B cell (primary cell): Measurements from ENCODE around the gene BACH2. TPM values are rescaled to one million over a fixed set of nuclear protein-coding genes. Genes with fewer than 3 reads are reported as not detected.
A peak's percentile ranks its signal among the peaks of the same experiment; 100 is the strongest.

Experiments
- ATAC-seq: fragments of 200-7000 bp; cut with Tn5 transposase; one replicate; pipeline ENCODE4 v1.10.0; 2021; ENCODE audit warnings: low read depth, mild to moderate bottlenecking, moderate number of reproducible peaks, moderate library complexity
- CTCF ChIA-PET: fragments of 350-600 bp; sonication (Branson Sonifier 250); formaldehyde crosslinking; loops from one replicate; lab custom pipeline; 2021; ENCODE audit warnings: antibody characterized with exemption, inconsistent platforms; lab: Charles Lee
- POLR2A ChIA-PET: fragments of 350-600 bp; sonication (Branson Sonifier 250); formaldehyde crosslinking; loops from one replicate; lab custom pipeline; 2021; ENCODE audit warnings: antibody characterized with exemption; lab: Charles Lee
- DNase-seq: peaks from one replicate; pipeline ENCODE4 v3.0.0; 2013
- H2AFZ ChIP-seq: 2 replicates; pipeline ENCODE4 v1.6.1; 2012; ENCODE audit warnings: mild to moderate bottlenecking, low read depth, low read length; ENCODE audit not compliant: insufficient read depth, poor library complexity, severe bottlenecking
- H3K27ac ChIP-seq, 2 donors: 1 replicate in 1 of 2; 2 replicates in 1 of 2; pipeline ENCODE4 v1.5.1; 2012 to 2013; ENCODE audit warnings: low read length in 2 of 2, mild to moderate bottlenecking in 2 of 2, moderate library complexity in 1 of 2
- H3K27me3 ChIP-seq, 4 experiments: fragments of 200-600 bp in 1 of 4; sonication (generic) in 1 of 4; replicated peaks in 1 of 4; 1 replicate in 2 of 4; 2 replicates in 2 of 4; pipeline versions ENCODE4 v1.6.1 to v1.7.0; 2013 to 2016; ENCODE audit warnings: low read length in 3 of 4, mild to moderate bottlenecking in 2 of 4, mixed read lengths in 1 of 4, moderate library complexity in 1 of 4; ENCODE audit not compliant: insufficient read depth in 4 of 4, control insufficient read depth in 3 of 4; ENCODE audit errors: control extremely low read depth in 1 of 4
- H3K36me3 ChIP-seq, 2 experiments: replicated peaks in 1 of 2; 1 replicate in 1 of 2; 2 replicates in 1 of 2; pipeline versions ENCODE4 v1.6.1 to v1.7.1; 2013; ENCODE audit warnings: low read length in 1 of 2; ENCODE audit not compliant: insufficient read depth in 2 of 2, control insufficient read depth in 1 of 2; ENCODE audit errors: control extremely low read depth in 1 of 2, extremely low read depth in 1 of 2
- H3K4me1 ChIP-seq, 2 donors: fragments of 200-600 bp in 1 of 2; sonication (generic) in 1 of 2; 1 replicate in 1 of 2; 2 replicates in 1 of 2; pipeline versions ENCODE4 v1.5.1 to v1.6.1; 2013 to 2017; ENCODE audit warnings: low read length in 2 of 2; ENCODE audit not compliant: control insufficient read depth in 2 of 2, insufficient read depth in 2 of 2
- H3K4me2 ChIP-seq: replicated peaks from 2 replicates; pipeline ENCODE3; 2012; ENCODE audit warnings: mild to moderate bottlenecking, low read depth, low read length; ENCODE audit not compliant: poor library complexity, severe bottlenecking
- H3K4me3 ChIP-seq, 5 experiments: fragments of 200-600 bp in 1 of 5; sonication (generic) in 1 of 5; 1 replicate in 3 of 5; 2 replicates in 2 of 5; pipeline versions ENCODE4 v1.5.1 to v1.7.0; 2011 to 2016; ENCODE audit warnings: low read length in 4 of 5, mild to moderate bottlenecking in 4 of 5, low read depth in 2 of 5, control low read depth in 1 of 5, moderate library complexity in 1 of 5; ENCODE audit not compliant: insufficient read depth in 1 of 5; ENCODE audit errors: control extremely low read depth in 1 of 5, extremely low read depth in 1 of 5
- H3K79me2 ChIP-seq: fragments of 200-600 bp; sonication (generic); one replicate; pipeline ENCODE4 v1.6.0; 2016; ENCODE audit warnings: low read length; ENCODE audit not compliant: control insufficient read depth, insufficient read depth
- H3K9ac ChIP-seq: fragments of 200-600 bp; sonication (generic); 2 replicates; pipeline ENCODE4 v1.6.1; 2017; ENCODE audit warnings: mild to moderate bottlenecking, low read length, moderate library complexity
- H3K9me3 ChIP-seq, 3 donors: one replicate each; pipeline versions ENCODE4 v1.6.1 to v1.7.1; 2013; ENCODE audit warnings: low read length in 2 of 3; ENCODE audit not compliant: control insufficient read depth in 2 of 3, insufficient read depth in 1 of 3; ENCODE audit errors: control extremely low read depth in 1 of 3
- H4K20me1 ChIP-seq: 2 replicates; pipeline ENCODE4 v1.6.0; 2012; ENCODE audit warnings: mild to moderate bottlenecking, low read length; ENCODE audit not compliant: insufficient read depth, control insufficient read depth, poor library complexity, severe bottlenecking
- H3K27ac Mint-ChIP-seq: one replicate; pipeline ENCODE4 v1.8.0; 2021; ENCODE audit warnings: mixed read lengths
- H3K27me3 Mint-ChIP-seq: one replicate; pipeline ENCODE4 v1.8.0; 2021; ENCODE audit warnings: mixed read lengths
- H3K4me1 Mint-ChIP-seq: one replicate; pipeline ENCODE4 v1.8.0; 2021; ENCODE audit warnings: mixed read lengths
- H3K4me3 Mint-ChIP-seq: one replicate; pipeline ENCODE4 v1.8.0; 2021; ENCODE audit warnings: mixed read lengths
- H3K9me3 Mint-ChIP-seq: one replicate; pipeline ENCODE4 v1.8.0; 2022; ENCODE audit warnings: mixed read lengths; ENCODE audit not compliant: insufficient read depth
- EZH2 ChIP-seq: IDR thresholded peaks from 2 replicates; pipeline ENCODE4 v1.6.1; 2012; ENCODE audit warnings: borderline replicate concordance, low read depth, mild to moderate bottlenecking, moderate library complexity, low read length; ENCODE audit not compliant: insufficient read depth, poor library complexity, severe bottlenecking
- WGBS: methylation state at CpG from one replicate; pipeline ENCODE4 v1.1.5; 2013; ENCODE audit warnings: missing lambda C conversion rate; ENCODE audit not compliant: insufficient coverage; 5-methylcytosine and 5-hydroxymethylcytosine counted together
- intact Hi-C: fragments of 100-400 bp; cut with micrococcal nuclease; formaldehyde crosslinking; loops from one replicate; pipeline ENCODE4 v1.10.0; 2022
- polyA plus RNA-seq: library from polyadenylated mRNA; depleted of rRNA; stranded (reverse); fragments of >200 nt; gene quantifications from 2 replicates; pipeline ENCODE4 v1.2.3, GENCODE V29; 2012
- total RNA-seq, 2 donors: library from RNA; stranded (reverse); fragments of 120-200 nt in 1 of 2; gene quantifications; 1 replicate in 1 of 2; 2 replicates in 1 of 2; pipeline versions ENCODE4 v1.2.3 to v1.2.4, GENCODE V29; 2013 to 2022
- TF ChIP-seq, protein P1 (sequence below): fragments of 200-600 bp; IDR thresholded peaks from one replicate; pipeline ENCODE4 v1.8.0; 2022; ENCODE audit warnings: antibody characterized with exemption, mild to moderate bottlenecking

The BACH2 gene
- total and polyA plus RNA-seq, 2 donors (not counting 1 experiment from before 2014, with no cell fraction given): 41.1 to 235 TPM

DNA sequence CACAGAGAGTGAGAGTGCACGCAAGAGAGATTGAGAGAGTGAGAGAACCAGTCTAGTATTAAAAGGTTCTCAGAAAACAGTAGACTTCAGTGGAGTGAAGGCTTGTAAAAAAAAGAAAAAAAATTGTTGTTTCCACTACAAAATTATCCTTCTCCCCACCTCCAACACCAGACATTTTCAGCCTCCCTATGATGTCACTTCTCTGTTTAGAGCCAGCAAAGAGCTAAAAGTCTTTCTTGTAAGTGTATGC is 77.8 kb downstream of the BACH2 start:
- peak overlapping the region; percentile 20 for H2AFZ ChIP-seq
- ATAC-seq (no peak), DNase-seq (no peak)
- ChIA-PET CTCF (interaction anchor here (0.7 to 6.6 kb wide), 12 partner anchors 15 to 277 kb away, joined by 3 to 84 read pairs (median 4); no protein-coding TSS in a partner anchor), POLR2A (interaction anchor here (0.7 kb wide), 5 partner anchors 35 to 873 kb away, joined by 3 to 5 read pairs (median 4); no protein-coding TSS in a partner anchor)
- peaks cover 0 to 24% of the 10 kb centered on the region in 2 experiments for H3K36me3 ChIP-seq
- no peaks in the 10 kb centered on the region for H3K27me3 ChIP-seq
- TF ChIP-seq, protein P1, sequence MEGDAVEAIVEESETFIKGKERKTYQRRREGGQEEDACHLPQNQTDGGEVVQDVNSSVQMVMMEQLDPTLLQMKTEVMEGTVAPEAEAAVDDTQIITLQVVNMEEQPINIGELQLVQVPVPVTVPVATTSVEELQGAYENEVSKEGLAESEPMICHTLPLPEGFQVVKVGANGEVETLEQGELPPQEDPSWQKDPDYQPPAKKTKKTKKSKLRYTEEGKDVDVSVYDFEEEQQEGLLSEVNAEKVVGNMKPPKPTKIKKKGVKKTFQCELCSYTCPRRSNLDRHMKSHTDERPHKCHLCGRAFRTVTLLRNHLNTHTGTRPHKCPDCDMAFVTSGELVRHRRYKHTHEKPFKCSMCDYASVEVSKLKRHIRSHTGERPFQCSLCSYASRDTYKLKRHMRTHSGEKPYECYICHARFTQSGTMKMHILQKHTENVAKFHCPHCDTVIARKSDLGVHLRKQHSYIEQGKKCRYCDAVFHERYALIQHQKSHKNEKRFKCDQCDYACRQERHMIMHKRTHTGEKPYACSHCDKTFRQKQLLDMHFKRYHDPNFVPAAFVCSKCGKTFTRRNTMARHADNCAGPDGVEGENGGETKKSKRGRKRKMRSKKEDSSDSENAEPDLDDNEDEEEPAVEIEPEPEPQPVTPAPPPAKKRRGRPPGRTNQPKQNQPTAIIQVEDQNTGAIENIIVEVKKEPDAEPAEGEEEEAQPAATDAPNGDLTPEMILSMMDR: no peak
- TF ChIP-seq EZH2: no peak
- H3K79me2 ChIP-seq: peaks cover 83% of the 10 kb centered on the region
- Mint-ChIP-seq H3K4me3 (no peak overlapping the region), H3K4me1 (peaks cover 23% of the 10 kb centered on the region), H3K9me3 (peaks cover 7% of the 10 kb centered on the region), H3K27ac (no peak overlapping the region), H3K27me3 (no peaks in the 10 kb centered on the region)
- H3K4me3 ChIP-seq: no peak overlapping the region
- H3K27ac ChIP-seq: peak overlapping the region; percentile 64 to 96
- H3K9ac ChIP-seq: peak overlapping the region; percentile 12
- intact Hi-C loops: loop anchor here (10.0 kb wide), 1 partner anchor 394 kb away; the partner anchor contains the start of gene CASP8AP2
- H3K4me2 ChIP-seq: peak overlapping the region; percentile 50
- H3K4me1 ChIP-seq: peaks cover 74 to 75% of the 10 kb centered on the region in 2 donors
- H4K20me1 ChIP-seq: peaks cover 63% of the 10 kb centered on the region
- H3K9me3 ChIP-seq: peaks cover 0 to 11% (median 8%) of the 10 kb centered on the region in 3 donors
- no CpG with 5 or more reads among the region's 1 CpG for WGBS

DNA sequence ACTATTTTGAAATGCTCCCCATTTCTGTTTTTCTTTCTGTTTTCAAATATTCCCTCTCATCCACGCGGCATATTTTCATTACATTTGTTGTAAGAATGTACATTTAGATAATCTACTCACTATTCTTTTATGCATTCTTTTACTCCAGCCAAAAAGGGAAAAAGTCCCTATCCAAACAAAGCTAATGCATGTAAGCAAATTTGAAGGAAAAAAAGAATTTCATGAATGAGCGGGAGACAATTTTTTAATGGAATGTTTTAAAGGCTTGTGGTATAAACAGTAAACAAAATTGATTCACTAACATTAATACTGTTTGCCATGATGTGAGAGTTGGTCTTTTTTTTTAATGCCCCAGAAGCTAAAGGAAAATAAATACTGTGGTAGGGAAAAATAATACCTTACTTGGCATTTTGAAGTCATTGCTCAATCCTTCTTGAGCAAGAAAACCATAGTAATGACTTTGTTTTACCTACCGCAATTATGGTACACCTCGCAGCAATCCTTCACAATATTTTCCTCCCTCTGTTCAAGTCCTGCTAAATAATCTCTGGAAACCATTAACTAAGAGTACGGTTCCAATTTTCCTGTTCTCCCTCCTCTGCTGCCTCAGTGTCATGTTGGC is 79.0 kb downstream of the BACH2 start:
- H3K4me1 ChIP-seq: peaks cover 84 to 87% of the 10 kb centered on the region in 2 donors
- H2AFZ ChIP-seq: no peak overlapping the region
- H3K27ac ChIP-seq: peak overlapping the region; percentile 64 to 96

More for the DNA sequence above, 79.0 kb downstream of the BACH2 start:
- Histone ChIP-seq H3K79me2 (peaks cover 83% of the 10 kb centered on the region), H3K36me3 (peaks cover 0 to 14% of the 10 kb centered on the region in 2 experiments), H3K4me3 (no peak overlapping the region), H3K4me2 (no peak overlapping the region), H4K20me1 (peaks cover 71% of the 10 kb centered on the region), H3K9ac (no peak overlapping the region), H3K9me3 (peaks cover 0 to under 1% (median 0%) of the 10 kb centered on the region in 3 donors), H3K27me3 (no peaks in the 10 kb centered on the region)
- no peak for TF ChIP-seq EZH2
- TF ChIP-seq, protein P1: no peak
- H3K9me3 Mint-ChIP-seq: no peaks in the 10 kb centered on the region
- no peak overlapping the region for H3K4me3 Mint-ChIP-seq
- H3K27me3 Mint-ChIP-seq: no peaks in the 10 kb centered on the region
- DNase-seq: no peak
- H3K27ac Mint-ChIP-seq: no peak overlapping the region
- intact Hi-C loops: loop anchor here (2.0 to 10.0 kb wide), 4 partner anchors 39 to 393 kb away; partner anchors contain the start of gene CASP8AP2
- ChIA-PET CTCF (interaction anchor here (0.9 to 6.6 kb wide), 29 partner anchors 10 to 281 kb away, joined by 3 to 84 read pairs (median 6); no protein-coding TSS in a partner anchor), POLR2A (interaction anchor here (1.0 kb wide), 1 partner anchor 9 kb away, joined by 3 read pairs; no protein-coding TSS in a partner anchor)
- 100% methylated on average over 3 of the region's 6 CpGs for WGBS
- H3K4me1 Mint-ChIP-seq: peaks cover 30% of the 10 kb centered on the region
- no peak for ATAC-seq
